Epidermal melanocyte (primary cell): ENCODE measurements around the gene EP300.

Experiments
- DNase-seq: peaks from one replicate; pipeline ENCODE4 v3.0.0; 2011; ENCODE audit warnings: low spot score; ENCODE audit not compliant: insufficient read length

The EP300 gene

DNA sequence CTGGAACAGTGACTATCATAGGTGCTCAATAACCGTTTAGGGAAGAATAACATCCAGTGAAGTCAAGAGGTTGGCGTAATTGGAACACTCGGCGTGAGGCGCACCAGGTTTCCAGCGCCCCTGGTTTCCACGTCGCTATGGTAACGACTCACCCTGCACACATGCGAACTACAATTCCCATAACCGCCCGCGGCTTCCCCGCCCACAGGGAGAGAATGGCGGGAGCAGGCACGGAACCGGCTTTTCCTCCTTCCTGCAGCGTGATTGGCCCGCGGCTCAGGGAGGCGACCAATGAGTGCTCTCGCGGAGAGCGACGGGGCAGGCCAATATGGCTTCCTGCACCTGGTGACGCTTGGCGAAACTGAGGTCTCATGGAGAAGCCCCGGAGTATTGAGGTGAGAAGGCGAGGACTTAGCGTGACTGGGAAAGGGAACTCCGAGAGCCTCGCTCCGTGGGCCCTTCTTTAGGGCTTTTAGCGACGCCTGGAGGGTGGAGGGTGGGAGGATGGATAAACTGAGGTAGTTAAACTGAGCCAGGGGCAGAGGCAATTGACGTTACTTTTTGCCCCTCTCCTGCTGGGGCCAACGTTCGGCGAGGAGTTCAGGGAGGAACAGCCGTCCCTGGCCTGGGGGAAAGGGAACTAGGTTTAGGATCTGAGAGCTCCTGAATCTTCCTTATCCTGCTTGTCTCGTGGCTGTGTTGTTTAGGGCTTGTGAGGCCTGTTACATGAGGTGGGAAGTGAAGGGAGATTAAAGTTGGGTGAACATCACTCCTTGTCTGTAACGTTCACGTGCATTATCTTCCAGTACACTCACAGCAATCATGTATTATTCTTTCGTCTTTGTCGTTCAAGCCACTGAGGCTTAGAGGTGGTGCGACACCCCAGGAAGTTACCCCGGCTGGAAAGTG, 112.9 kb downstream of the EP300 start, which contains the start of gene L3MBTL2:
Gene L3MBTL2, plus strand, starts transcription at position 321 of the 909 bp plus-strand sequence. Its CDS starts 51 bp downstream, at position 372.
- DNase-seq: peak; percentile 99

DNA sequence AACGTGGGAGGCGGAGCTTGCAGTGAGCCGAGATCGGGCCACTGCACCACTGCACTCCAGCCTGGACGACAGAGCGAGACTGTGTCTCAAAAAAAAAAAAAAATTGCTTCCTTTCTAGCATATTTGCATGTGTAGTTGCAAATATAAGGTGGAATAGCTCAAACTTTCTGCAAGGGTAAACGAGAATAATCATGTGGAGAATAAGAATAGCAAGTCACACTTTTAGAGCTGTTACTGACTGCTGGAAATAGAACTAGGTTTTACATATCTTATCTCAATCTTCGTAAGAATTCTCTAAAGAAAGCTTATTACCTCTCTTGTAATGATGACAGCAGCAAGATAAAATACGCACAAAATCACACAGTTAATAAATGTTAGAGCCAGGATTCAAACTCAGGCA, 114.3 kb downstream of the EP300 start:
- DNase-seq: no peak

DNA sequence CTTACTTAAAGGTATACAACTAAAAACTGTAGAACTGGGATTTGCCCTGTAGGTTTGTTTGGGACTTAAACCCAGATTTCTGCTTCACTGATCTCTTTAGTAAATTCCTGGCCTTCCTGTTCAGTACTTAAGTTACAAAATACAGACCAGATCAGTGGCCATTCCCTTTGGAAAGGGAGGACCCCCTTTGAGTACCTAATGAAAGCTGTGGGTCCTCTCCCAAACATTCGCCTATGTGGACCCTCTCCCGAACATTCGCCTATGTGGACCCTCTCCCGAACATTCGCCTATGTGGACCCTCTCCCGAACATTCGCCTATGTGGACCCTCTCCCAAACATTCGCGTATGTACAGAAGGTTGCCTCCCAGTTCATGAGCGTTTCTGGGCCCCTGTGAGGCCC, 123.0 kb downstream of the EP300 start:
- DNase-seq: no peak

DNA sequence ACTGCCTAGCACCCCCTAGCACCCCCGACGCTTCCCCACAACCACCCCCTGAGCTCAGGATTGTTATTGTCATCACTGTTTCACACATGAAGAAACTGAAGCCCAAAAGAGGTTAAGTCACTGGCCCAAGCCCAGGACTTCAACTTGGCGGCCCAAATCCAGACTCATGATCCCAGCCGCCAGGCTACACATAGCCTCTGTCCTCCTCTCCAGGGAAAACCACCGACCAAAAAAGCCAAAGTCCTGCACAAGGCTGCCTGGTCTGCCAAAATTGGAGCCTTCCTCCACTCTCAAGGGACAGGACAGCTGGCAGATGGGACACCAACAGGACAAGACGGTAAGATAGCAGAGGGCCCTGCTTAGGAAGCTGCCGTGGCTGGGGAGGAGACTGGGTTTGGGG, 123.5 kb downstream of the EP300 start:
- no peak for DNase-seq

DNA sequence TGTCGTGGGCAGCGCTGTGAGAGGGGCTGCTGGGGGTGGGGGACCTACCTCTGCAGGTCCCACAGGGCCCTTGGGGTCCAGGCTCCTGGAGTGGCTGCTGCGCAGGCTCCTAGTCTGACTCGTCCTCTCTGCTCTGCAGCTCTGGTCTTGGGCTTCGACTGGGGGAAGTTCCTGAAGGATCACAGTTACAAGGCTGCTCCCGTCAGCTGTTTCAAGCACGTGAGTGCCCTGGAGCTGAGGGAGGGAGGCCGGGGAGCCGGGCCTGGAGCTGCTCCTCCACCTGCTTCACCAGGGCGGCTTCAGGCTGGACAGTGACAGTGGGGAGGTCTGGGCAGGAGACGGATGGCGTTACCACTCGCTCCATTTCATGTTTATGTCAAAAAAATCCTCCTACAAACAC, 124.6 kb downstream of the EP300 start:
- no peak for DNase-seq

DNA sequence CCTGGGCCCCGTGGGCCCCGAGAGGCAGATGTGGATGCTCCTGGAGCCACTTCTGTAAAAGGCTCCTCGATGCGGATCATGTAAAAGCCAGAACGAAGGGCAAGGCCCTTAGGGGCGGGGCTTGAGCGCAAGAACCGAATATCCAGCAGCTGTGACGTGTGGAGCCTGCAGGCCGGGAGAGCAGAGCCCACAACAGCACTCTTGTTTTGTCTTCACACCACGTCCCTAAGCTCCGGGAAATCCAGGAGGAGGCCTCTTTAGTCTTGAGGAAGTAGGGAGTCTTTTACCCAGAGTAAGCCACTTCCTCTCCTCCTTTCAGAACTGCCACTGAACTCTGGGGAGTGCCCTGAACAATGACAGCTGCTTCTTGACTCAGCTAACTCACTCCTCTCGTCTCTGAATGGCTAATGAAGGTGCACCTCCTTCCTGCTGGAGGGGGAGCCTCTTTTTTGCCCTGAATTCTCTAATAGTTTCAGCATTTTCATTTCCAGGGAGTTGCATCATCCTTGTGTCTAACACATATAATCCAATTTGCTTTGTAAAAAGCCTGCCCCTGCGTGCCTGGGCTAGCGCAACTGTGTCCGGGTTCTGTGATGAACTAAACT, 125.3 kb downstream of the EP300 start:
- peak; percentile 82 for DNase-seq

DNA sequence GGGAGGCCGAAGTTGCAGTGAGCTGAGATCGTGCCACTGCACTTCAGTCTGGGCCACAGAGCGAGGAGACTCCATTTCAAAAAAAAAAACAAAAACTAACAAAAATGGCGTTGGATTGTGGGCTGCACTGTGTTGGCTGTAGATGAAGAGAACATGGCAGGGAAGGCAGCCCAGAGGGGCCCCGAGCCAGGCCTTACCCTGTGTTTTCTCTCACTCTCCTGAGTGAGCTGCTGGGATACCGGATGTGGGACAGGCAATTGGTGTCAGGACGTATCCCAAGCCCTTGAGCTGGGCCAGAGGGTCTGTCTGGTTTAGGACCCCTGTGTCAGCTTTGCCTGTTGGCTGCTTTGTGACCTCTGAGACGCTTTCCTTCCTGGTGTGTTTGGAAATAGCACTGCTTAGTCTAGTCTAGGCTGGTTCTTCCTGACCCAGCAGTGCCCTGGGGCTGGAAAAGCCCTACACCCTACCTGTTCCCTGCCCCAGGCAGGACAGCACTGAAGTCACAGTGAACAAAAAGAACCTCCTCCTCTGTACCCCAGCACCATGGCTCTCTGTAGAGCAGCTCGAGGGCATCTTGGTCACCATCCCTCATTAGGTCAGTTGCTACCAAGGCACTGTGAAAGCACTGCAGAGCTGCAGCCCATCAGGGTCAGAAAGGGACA, 130.6 kb downstream of the EP300 start:
- DNase-seq: no peak

DNA sequence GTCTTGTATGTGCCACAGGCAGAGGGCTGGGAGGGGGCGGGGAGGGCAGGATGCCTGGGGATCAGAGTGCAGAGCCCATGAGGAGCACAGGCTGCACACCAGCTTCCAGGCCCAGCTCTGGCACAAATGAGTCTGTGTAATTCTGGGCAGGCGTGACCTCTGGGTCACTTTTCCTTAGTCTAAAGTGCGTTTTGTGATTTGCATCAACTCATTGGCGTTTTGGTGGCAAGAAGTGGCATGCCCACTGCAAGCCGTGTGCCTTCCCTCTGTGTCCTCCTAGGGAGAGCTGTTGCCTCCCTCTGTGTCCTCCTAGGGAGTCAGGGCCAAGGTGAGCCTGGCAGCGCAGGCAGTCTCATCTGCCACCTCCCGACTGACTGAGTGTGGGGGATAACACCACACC, 131.1 kb downstream of the EP300 start:
- no peak for DNase-seq

DNA sequence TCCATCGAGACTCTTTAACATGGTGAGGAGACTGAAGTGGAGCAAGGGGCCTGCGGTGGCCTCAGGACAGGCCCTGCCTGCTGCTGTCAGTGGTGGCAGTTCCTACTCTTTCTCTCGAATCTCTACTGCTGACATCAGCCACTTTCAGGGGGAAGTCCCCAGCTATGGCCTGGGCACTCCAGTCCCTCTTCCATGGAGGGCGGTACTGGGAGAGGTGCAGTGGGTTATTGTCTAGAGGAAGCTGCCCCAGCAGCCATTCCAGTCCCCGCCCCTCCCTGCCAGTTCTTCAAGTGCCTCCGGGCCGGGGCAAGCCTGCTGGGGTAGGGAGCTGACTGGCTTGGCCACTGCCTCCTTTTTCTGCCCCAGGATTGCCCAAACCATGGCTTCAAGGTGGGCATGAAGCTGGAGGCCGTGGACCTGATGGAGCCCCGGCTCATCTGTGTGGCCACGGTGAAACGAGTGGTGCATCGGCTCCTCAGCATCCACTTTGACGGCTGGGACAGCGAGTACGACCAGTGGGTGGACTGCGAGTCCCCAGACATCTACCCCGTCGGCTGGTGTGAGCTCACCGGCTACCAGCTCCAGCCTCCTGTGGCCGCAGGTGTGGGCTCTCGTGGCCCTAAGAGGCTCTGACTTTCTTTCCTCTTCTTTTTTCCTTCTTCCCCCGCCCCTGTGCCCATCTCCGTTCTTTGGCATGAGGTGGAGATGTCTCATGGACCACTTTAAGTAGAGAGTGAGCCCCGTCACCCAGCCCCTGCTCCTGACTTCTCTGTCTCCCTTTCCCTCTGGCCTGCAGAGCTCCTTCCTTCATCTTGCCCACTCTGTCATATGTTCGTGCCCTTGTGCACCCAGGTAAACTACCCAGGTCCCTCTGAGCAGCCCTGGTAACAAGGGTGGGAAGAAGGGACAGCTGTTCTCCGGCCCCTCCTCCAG, 134.6 kb downstream of the EP300 start:
- no peak for DNase-seq

DNA sequence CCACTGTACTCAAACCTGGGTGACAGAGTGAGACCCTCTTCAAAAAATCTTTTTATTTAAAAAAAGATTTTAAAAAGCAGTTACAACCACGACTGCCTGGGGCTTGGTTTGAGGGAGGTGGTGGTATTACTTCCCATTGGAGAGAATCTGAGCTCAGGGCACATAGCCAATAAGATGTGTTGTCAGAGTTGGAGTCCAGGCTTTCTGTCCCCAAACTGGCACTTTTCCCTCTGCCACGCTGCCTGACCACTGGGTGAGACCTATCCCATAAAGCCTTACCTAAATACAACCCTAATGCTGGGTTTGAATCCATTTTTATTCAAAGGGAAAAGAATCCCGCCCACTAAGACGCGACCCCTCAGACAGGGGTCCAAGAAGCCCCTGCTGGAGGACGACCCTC, 136.8 kb downstream of the EP300 start:
- no peak for DNase-seq
